GM15510 (cell line): Measurements from ENCODE around the gene EPG5.

Experiments used
- POLR2A ChIP-seq: IDR thresholded peaks from 3 replicates; pipeline ENCODE4 v1.6.1; 2011; ENCODE audit warnings: borderline replicate concordance; ENCODE audit not compliant: insufficient read length; ENCODE audit errors: extremely low read depth

The EPG5 gene

GRCh38 chr18:45991788-45992187 lies 24.7 kb upstream of the EPG5 start:
- no peak for TF ChIP-seq POLR2A

- no peak for TF ChIP-seq POLR2A
Observed at GRCh38 chr18:45984546-45985235, 17.6 kb upstream of the EPG5 start.

- no peak for TF ChIP-seq POLR2A
Observed at GRCh38 chr18:45981821-45982220, 14.7 kb upstream of the EPG5 start.

- TF ChIP-seq POLR2A, result no peak
Observed at GRCh38 chr18:45980229-45980628, 13.1 kb upstream of the EPG5 start.

- no peak for TF ChIP-seq POLR2A
Observed at GRCh38 chr18:45978084-45978483, 11.0 kb upstream of the EPG5 start.

- TF ChIP-seq POLR2A, result no peak
Observed at GRCh38 chr18:45976974-45977373, 9.8 kb upstream of the EPG5 start.

GRCh38 chr18:45976566-45976965 lies 9.4 kb upstream of the EPG5 start:
- no peak for TF ChIP-seq POLR2A

- no peak for TF ChIP-seq POLR2A
Observed at GRCh38 chr18:45974088-45974536, 7.0 kb upstream of the EPG5 start.

GRCh38 chr18:45962866-45963265 lies 4.3 kb downstream of the EPG5 start:
- no peak for TF ChIP-seq POLR2A

GRCh38 chr18:45962461-45962860 lies 4.7 kb downstream of the EPG5 start:
- no peak for TF ChIP-seq POLR2A

- no peak for TF ChIP-seq POLR2A
Observed at GRCh38 chr18:45958730-45959129, 8.4 kb downstream of the EPG5 start.

- TF ChIP-seq POLR2A, result no peak
Observed at GRCh38 chr18:45958027-45958426, 9.1 kb downstream of the EPG5 start.

GRCh38 chr18:45957100-45957499 lies 10.0 kb downstream of the EPG5 start:
- no peak for TF ChIP-seq POLR2A

- TF ChIP-seq POLR2A, result no peak
Observed at GRCh38 chr18:45954070-45954934, 12.8 kb downstream of the EPG5 start.

GRCh38 chr18:45951016-45951714 lies 16.0 kb downstream of the EPG5 start:
- TF ChIP-seq POLR2A, result no peak

GRCh38 chr18:45945669-45946068 lies 21.5 kb downstream of the EPG5 start:
- no peak for TF ChIP-seq POLR2A

- TF ChIP-seq POLR2A, result no peak
Observed at GRCh38 chr18:45940724-45941123, 26.4 kb downstream of the EPG5 start.
